Activated CD8-positive, alpha-beta T cell treated with anti-CD3 and anti-CD28 coated beads for 36 hours (primary cell): Measurements from ENCODE around the gene GRB10. TPM values are rescaled to one million over a fixed set of nuclear protein-coding genes. Genes with fewer than 3 reads are reported as not detected.

Experiments
- ATAC-seq: fragments of 200-7000 bp; cut with Tn5 transposase; one replicate; pipeline ENCODE4 v1.10.0; 2021; ENCODE audit warnings: mild to moderate bottlenecking, moderate library complexity
- CTCF ChIA-PET: fragments of 350-600 bp; sonication (Branson Sonifier 250); formaldehyde crosslinking; loops from one replicate; lab custom pipeline; 2021; ENCODE audit warnings: antibody characterized with exemption; lab: Charles Lee
- POLR2A ChIA-PET: fragments of 350-600 bp; sonication (Branson Sonifier 250); formaldehyde crosslinking; loops from one replicate; lab custom pipeline; 2021; ENCODE audit warnings: antibody characterized with exemption; lab: Charles Lee
- DNase-seq: peaks from one replicate; pipeline ENCODE4 v3.0.0-alpha.2; 2020
- H3K27ac Mint-ChIP-seq: one replicate; pipeline ENCODE4 v1.8.0; 2021; ENCODE audit warnings: mild to moderate bottlenecking, mixed read lengths
- H3K27me3 Mint-ChIP-seq: one replicate; pipeline ENCODE4 v1.8.0; 2021; ENCODE audit warnings: mixed read lengths
- H3K36me3 Mint-ChIP-seq: one replicate; pipeline ENCODE4 v1.8.0; 2021; ENCODE audit warnings: low read depth, mixed read lengths
- H3K4me1 Mint-ChIP-seq: one replicate; pipeline ENCODE4 v1.8.0; 2021; ENCODE audit warnings: low read depth, mixed read lengths
- H3K4me3 Mint-ChIP-seq: one replicate; pipeline ENCODE4 v1.8.0; 2021; ENCODE audit warnings: mild to moderate bottlenecking, moderate library complexity, mixed read lengths
- H3K9me3 Mint-ChIP-seq: one replicate; pipeline ENCODE4 v1.8.0; 2021; ENCODE audit warnings: mixed read lengths
- intact Hi-C: fragments of 100-400 bp; cut with micrococcal nuclease; formaldehyde crosslinking; loops from one replicate; pipeline ENCODE4 v1.10.0; 2022
- total RNA-seq, 2 experiments: library from RNA; stranded (reverse); gene quantifications; one replicate each; pipeline ENCODE4 v1.2.3, GENCODE V29; 2021
- TF ChIP-seq, protein P1 (sequence below): fragments of 200-600 bp; IDR thresholded peaks from one replicate; pipeline ENCODE4 v1.8.0; 2022; ENCODE audit warnings: antibody characterized with exemption, mild to moderate bottlenecking

GRB10 gene
- total RNA-seq, 2 experiments from 2014 or later, result 5.6 to 6.9 TPM

DNA sequence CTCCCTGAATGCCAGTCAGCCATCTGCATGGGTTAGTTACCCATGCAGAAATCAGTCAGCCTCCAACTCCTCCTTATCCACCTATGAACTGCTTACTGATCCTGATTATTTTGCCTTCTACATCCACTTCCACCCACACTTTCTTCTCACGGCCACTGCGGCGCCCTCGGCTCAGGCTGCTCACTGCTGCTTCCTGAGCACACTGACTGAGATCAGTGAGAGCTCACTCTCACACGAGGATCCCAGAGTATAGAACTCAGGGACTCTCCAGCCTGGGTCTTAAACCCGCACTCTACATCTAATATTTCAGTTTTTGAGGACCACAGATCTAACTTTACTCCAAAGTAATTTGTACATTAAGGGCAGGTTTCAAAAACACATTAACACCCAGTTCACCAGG, 64.4 kb downstream of the GRB10 start:
- Mint-ChIP-seq H3K9me3 (no peaks in the 10 kb centered on the region), H3K4me1 (peaks cover 4% of the 10 kb centered on the region), H3K4me3 (no peak overlapping the region), H3K36me3 (no peaks in the 10 kb centered on the region), H3K27ac (no peak overlapping the region), H3K27me3 (no peaks in the 10 kb centered on the region)
- TF ChIP-seq, protein P1, sequence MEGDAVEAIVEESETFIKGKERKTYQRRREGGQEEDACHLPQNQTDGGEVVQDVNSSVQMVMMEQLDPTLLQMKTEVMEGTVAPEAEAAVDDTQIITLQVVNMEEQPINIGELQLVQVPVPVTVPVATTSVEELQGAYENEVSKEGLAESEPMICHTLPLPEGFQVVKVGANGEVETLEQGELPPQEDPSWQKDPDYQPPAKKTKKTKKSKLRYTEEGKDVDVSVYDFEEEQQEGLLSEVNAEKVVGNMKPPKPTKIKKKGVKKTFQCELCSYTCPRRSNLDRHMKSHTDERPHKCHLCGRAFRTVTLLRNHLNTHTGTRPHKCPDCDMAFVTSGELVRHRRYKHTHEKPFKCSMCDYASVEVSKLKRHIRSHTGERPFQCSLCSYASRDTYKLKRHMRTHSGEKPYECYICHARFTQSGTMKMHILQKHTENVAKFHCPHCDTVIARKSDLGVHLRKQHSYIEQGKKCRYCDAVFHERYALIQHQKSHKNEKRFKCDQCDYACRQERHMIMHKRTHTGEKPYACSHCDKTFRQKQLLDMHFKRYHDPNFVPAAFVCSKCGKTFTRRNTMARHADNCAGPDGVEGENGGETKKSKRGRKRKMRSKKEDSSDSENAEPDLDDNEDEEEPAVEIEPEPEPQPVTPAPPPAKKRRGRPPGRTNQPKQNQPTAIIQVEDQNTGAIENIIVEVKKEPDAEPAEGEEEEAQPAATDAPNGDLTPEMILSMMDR, result no peak
- ChIA-PET CTCF (no interaction called here), POLR2A (no interaction called here)
- intact Hi-C loops, result no loop called here
- ATAC-seq (no peak), DNase-seq (no peak)

DNA sequence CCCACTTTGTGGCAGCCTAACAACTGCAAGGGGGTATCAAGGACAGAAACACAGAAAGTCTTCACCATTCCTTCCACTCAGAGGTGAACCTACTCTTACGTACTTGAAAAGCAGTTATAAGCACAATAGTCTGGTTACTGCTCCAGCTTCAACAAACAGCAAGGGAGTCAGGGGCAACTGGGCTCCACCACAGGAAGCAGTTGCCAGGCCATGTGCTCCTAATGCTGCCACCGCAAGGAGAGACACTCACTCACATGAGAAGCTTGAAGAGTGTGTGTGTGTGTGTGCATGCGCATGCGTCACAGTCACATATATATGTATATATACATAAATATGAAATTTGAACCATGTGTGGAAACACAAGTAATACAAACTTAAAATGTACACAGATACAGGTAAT, 65.5 kb downstream of the GRB10 start:
- TF ChIP-seq, protein P1, result no peak
- no peaks in the 10 kb centered on the region for H3K27me3 Mint-ChIP-seq
- ChIA-PET CTCF (interaction anchor here (1.4 kb wide), 1 partner anchor 45 kb away, joined by 3 read pairs; no protein-coding TSS in a partner anchor), POLR2A (interaction anchor here (0.7 kb wide), 1 partner anchor 218 kb away, joined by 5 read pairs; no protein-coding TSS in a partner anchor)
- H3K9me3 Mint-ChIP-seq, result no peaks in the 10 kb centered on the region
- no peak overlapping the region for H3K27ac Mint-ChIP-seq
- H3K4me1 Mint-ChIP-seq, result peaks cover 4% of the 10 kb centered on the region
- no peak for DNase-seq
- no peaks in the 10 kb centered on the region for H3K36me3 Mint-ChIP-seq
- no peak overlapping the region for H3K4me3 Mint-ChIP-seq
- no peak for ATAC-seq
- intact Hi-C loops, result no loop called here

DNA sequence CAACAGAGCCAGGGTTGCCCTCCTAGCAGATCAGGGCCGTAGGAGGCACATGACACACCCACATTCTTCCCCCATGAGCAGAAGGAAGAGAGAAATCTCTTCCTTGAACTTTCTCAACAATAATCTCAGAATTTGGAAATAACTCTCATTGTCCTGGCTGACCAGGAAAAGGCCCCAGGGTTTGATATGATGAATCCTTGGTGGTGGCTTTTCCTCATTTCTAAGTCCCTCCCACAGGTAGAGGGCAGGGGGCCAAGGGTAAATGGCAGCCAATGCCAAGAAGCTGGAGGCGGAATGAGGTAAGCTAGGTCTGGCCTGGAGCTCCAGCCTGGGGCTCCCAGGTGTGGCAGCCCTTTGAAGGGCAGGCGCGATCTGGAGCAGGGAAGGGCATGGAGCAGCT, 67.8 kb downstream of the GRB10 start:
- ATAC-seq, result no peak
- CTCF ChIA-PET, result no interaction called here
- no peaks in the 10 kb centered on the region for H3K36me3 Mint-ChIP-seq

DNA sequence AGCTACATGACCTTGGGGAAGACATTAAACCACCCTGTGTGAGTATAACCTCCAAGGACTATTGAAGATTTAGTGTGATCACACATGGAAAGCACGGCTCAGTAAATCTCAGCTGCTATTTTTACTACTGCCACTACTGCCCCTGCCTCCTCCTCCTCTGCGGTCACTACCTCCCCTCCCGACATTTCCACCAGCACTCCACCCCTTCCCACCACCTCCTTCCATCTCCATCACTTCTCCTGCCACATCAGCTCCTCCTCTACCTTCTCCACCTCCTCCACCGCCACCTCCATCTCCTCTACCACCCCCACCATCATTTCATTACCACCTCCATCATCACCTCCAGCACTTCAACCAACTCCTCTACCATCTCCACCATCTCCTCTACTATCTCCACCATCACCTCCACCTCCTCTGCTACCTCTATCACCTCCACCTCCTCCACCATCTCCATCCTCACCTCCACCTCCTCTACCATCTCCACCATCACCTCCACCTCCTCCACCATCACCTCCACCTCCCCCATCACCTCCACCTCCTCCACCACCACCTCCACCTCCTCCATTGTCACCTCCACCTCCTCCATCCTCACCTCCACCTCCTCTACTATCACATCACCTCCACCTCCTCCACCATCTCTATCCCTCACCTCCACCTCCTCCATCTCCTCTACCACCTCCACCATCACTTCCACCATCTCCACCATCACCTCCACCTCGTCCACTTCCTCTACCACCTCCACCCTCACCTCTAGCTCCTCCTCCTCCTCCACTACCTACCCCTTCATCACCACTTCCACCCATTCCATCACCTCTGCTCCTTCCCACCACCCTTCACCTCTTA, 69.4 kb downstream of the GRB10 start:
- CTCF ChIA-PET, result interaction anchor here (1.5 kb wide), 1 partner anchor 45 kb away, joined by 3 read pairs; no protein-coding TSS in a partner anchor
- H3K4me3 Mint-ChIP-seq, result no peak overlapping the region
- no peak for ATAC-seq

More for the DNA sequence above, 67.8 kb downstream of the GRB10 start:
- Mint-ChIP-seq H3K4me3 (no peak overlapping the region), H3K4me1 (peaks cover 4% of the 10 kb centered on the region), H3K27ac (no peak overlapping the region), H3K9me3 (no peaks in the 10 kb centered on the region), H3K27me3 (no peaks in the 10 kb centered on the region)
- POLR2A ChIA-PET, result no interaction called here
- TF ChIP-seq, protein P1, result no peak
- intact Hi-C loops, result no loop called here
- DNase-seq, result no peak

More for the DNA sequence above, 69.4 kb downstream of the GRB10 start:
- POLR2A ChIA-PET, result no interaction called here
- DNase-seq, result no peak
- TF ChIP-seq, protein P1, result no peak
- H3K9me3 Mint-ChIP-seq, result no peaks in the 10 kb centered on the region
- no peaks in the 10 kb centered on the region for H3K36me3 Mint-ChIP-seq
- H3K27ac Mint-ChIP-seq, result no peak overlapping the region
- no peaks in the 10 kb centered on the region for H3K27me3 Mint-ChIP-seq
- H3K4me1 Mint-ChIP-seq, result peaks cover 4% of the 10 kb centered on the region
- intact Hi-C loops, result no loop called here
